ENCODE measurements around the gene PHLDB2.

- no peak for TF ChIP-seq CTCF (IDR thresholded peaks at IDR 0.05; ENCODE audit: low read depth, low read length)
- no peak for TF ChIP-seq POLR2A (IDR thresholded peaks at IDR 0.05; ENCODE audit: extremely low read depth, insufficient read length)
- no peak for TF ChIP-seq MAX (IDR thresholded peaks at IDR 0.05; ENCODE audit: low read depth, low read length)
- TF ChIP-seq MYC (IDR thresholded peaks at IDR 0.05; ENCODE audit: low read depth, low read length) = no peak
These were observed 152.4 kb downstream of the PHLDB2 start for GRCh38 chr3:112011376-112011940.

Data from NB4 (cell line).